Adrenal gland (tissue), 12 donors: ENCODE results near the gene CAMSAP1. TPM values are rescaled to one million over a fixed set of nuclear protein-coding genes. Genes with fewer than 3 reads are reported as not detected.

Source experiments
- DNase-seq, 7 donors: peaks; one replicate each; pipeline ENCODE4 v3.0.0-alpha.2; 2019 to 2020
- H3K27ac ChIP-seq, 5 donors: fragments of 200-600 bp; sonication (generic) in 4 of 5; 1 replicate in 3 of 5; 2 replicates in 2 of 5; pipeline versions ENCODE4 v1.5.1 to v1.8.0; 2016 to 2020; ENCODE audit warnings: mild to moderate bottlenecking in 1 of 5
- H3K27me3 ChIP-seq: fragments of 200-600 bp; 2 replicates; pipeline ENCODE4 v1.8.0; 2021
- H3K36me3 ChIP-seq, 2 donors: fragments of 200-600 bp; replicated peaks in 1 of 2; 1 replicate in 1 of 2; 2 replicates in 1 of 2; pipeline versions ENCODE4 v1.5.1 to v1.8.0; 2018 to 2022
- H3K4me1 ChIP-seq, 2 donors: fragments of 200-600 bp; replicated peaks in 1 of 2; 1 replicate in 1 of 2; 2 replicates in 1 of 2; pipeline versions ENCODE4 v1.5.1 to v1.8.0; 2018 to 2021
- H3K4me3 ChIP-seq, 4 donors: fragments of 200-600 bp; sonication (generic) in 3 of 4; one replicate each; pipeline ENCODE4 v1.5.1; 2016 to 2018
- H3K9me3 ChIP-seq, 3 donors: fragments of 200-600 bp; sonication (generic) in 1 of 3; replicated peaks in 1 of 3; 1 replicate in 2 of 3; 2 replicates in 1 of 3; pipeline versions ENCODE4 v1.5.1 to v1.8.0; 2016 to 2021
- CTCF ChIP-seq, 6 experiments: fragments of 450-650 bp in 4 of 6; fragments of 200-600 bp in 2 of 6; sonication (generic) in 1 of 6; IDR thresholded peaks; 1 replicate in 5 of 6; 2 replicates in 1 of 6; pipeline versions ENCODE4 v1.5.1 to v1.8.0; 2016 to 2021; ENCODE audit warnings: antibody characterized with exemption in 6 of 6, mild to moderate bottlenecking in 2 of 6, moderate library complexity in 1 of 6
- POLR2A ChIP-seq, 2 donors: fragments of 450-650 bp; IDR thresholded peaks; one replicate each; pipeline ENCODE4 v1.6.1; 2017; ENCODE audit warnings: antibody characterized with exemption in 2 of 2, mild to moderate bottlenecking in 2 of 2, moderate library complexity in 1 of 2
- WGBS, 4 donors: extraction: QIAGEN DNeasy Blood & Tissue Kit in 2 of 4; methylation state at CpG; one replicate each; pipeline versions ENCODE4 v1.1.5 to v1.1.7; 2013 to 2017; 5-methylcytosine and 5-hydroxymethylcytosine counted together
- intact Hi-C, 2 donors: fragments of 100-400 bp; cut with DNase I; formaldehyde crosslinking; loops; one replicate each; pipeline versions ENCODE4 v1.14.1 to v1.15.0; 2022 to 2023
- polyA plus RNA-seq, 3 donors: library from polyadenylated mRNA; stranded (reverse); fragments of 200-250 nt in 2 of 3; fragments of 350-450 nt in 1 of 3; fragmentation: Illumina TruSeq in 1 of 3; extraction: RNeasy Lipid Tissue Mini Kit (QIAGEN cat#74804) in 1 of 3; gene quantifications; one replicate each; pipeline ENCODE4 v1.2.3, GENCODE V29; 2013 to 2014
- total RNA-seq, 9 donors: library from RNA; depleted of rRNA in 4 of 9; stranded (reverse); fragments of >200 nt in 4 of 9; fragments of 120-200 nt in 1 of 9; fragmentation: NEBNext Ultra II Directional in 1 of 9; extraction: Animal tissue kit (Norgen Biotek cat#: 25700) in 1 of 9; gene quantifications; one replicate each; pipeline versions ENCODE4 v1.1.0 to v1.2.4, GENCODE V29; 2013 to 2023
- donor health status: healthy with polysubstance abuse.
- donor health status: Bipolar disorder and iron deficiency.
- donor health status: DM: yes; HTN: yes; CAD: no.
- donor health status: DM: no; HTN: no; CAD: no.
- donor health status: DM: no; HTN: no; CAD: no.
- donor health status: DM: yes; HTN: yes; CAD: no.

CAMSAP1 gene
- total and polyA plus RNA-seq, 12 donors = 4.6 to 108 (median 27.0) TPM

- no peaks in the 10 kb centered on the region for H3K36me3 ChIP-seq
- DNase-seq = no peak
- no peak overlapping the region for H3K4me3 ChIP-seq
- H3K4me1 ChIP-seq = no peaks in the 10 kb centered on the region
- no peak overlapping the region for H3K27ac ChIP-seq
- no peak for TF ChIP-seq POLR2A (IDR thresholded peaks at IDR 0.05)
- no peak for TF ChIP-seq CTCF (IDR thresholded peaks at IDR 0.05)
- 82 to 95% (median 94%) methylated on average over 3 to 10 of the region's 10 CpGs for WGBS, 4 donors
- H3K9me3 ChIP-seq = no peaks in the 10 kb centered on the region
- H3K27me3 ChIP-seq = no peaks in the 10 kb centered on the region
- intact Hi-C loops = no loop called here
Observed at GRCh38 chr9:135835131-135835530, 72.2 kb downstream of the CAMSAP1 start.

DNA sequence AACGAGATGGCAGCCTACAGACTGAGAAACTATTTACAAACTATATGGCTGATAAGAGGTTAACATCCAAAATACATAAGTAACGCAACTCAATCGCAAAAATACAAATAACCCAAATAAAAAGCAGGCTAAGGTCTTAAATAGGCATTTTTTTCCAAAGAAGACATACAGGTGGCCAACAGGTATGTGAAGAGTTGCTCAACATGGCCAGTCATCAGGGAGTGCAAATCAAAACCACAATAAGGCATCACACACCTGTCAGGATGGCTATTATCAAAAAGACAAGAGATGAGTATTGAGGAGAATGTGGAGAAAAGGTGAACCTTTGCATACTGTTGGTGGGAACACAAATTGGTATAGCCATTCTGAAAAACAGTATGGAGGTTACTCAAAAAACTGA, 73.5 kb downstream of the CAMSAP1 start:
- Histone ChIP-seq H3K27ac (no peak overlapping the region), H3K36me3 (no peaks in the 10 kb centered on the region), H3K27me3 (no peaks in the 10 kb centered on the region), H3K9me3 (no peaks in the 10 kb centered on the region), H3K4me1 (no peaks in the 10 kb centered on the region), H3K4me3 (no peak overlapping the region)
- intact Hi-C loops = no loop called here
- TF ChIP-seq POLR2A (IDR thresholded peaks at IDR 0.05) (no peak), CTCF (IDR thresholded peaks at IDR 0.05) (no peak)
- DNase-seq = no peak
- WGBS, 4 donors = 83 to 93% (median 88%) methylated on average over 3 of the region's 3 CpGs

GRCh38 chr9:135830496-135830895, 76.8 kb downstream of the CAMSAP1 start:
- no peaks in the 10 kb centered on the region for H3K9me3 ChIP-seq
- intact Hi-C loops = no loop called here
- no peak overlapping the region for H3K27ac ChIP-seq
- H3K4me3 ChIP-seq = no peak overlapping the region
- no peaks in the 10 kb centered on the region for H3K27me3 ChIP-seq
- H3K4me1 ChIP-seq = no peaks in the 10 kb centered on the region
- peaks cover 0 to 4% of the 10 kb centered on the region in 2 donors for H3K36me3 ChIP-seq
- DNase-seq = no peak
- TF ChIP-seq POLR2A (IDR thresholded peaks at IDR 0.05) = no peak
- no peak for TF ChIP-seq CTCF (IDR thresholded peaks at IDR 0.05)
- WGBS, 4 donors = 88 to 96% (median 92%) methylated on average over 1 of the region's 1 CpG

GRCh38 chr9:135828656-135829055, 78.7 kb downstream of the CAMSAP1 start:
- DNase-seq = no peak
- intact Hi-C loops = no loop called here
- 94 to 98% (median 96%) methylated on average over 5 of the region's 5 CpGs for WGBS, 4 donors
- H3K27me3 ChIP-seq = no peaks in the 10 kb centered on the region
- no peaks in the 10 kb centered on the region for H3K9me3 ChIP-seq
- no peak overlapping the region for H3K4me3 ChIP-seq
- TF ChIP-seq POLR2A (IDR thresholded peaks at IDR 0.05) (no peak), CTCF (IDR thresholded peaks at IDR 0.05) (no peak)
- peaks cover 0 to 6% of the 10 kb centered on the region in 2 donors for H3K36me3 ChIP-seq
- H3K27ac ChIP-seq = no peak overlapping the region
- no peaks in the 10 kb centered on the region for H3K4me1 ChIP-seq
